GM21528 (cell line): ENCODE data around the gene PTGS1.
"Not testable (repeated sequence)": the region's sequence is repeated elsewhere in the genome, so short reads cannot be mapped to it uniquely, and the experiment has no call there.

Source experiments
- ATAC-seq: cut with Tn5 transposase; IDR thresholded peaks from one replicate; pipeline ENCODE4 v1.9.1; 2021; ENCODE audit warnings: mild to moderate bottlenecking, moderate library complexity; ENCODE audit not compliant: unreplicated experiment, low FRiP score

PTGS1 gene

GRCh38 chr9:122346478-122347347, 24.1 kb upstream of the PTGS1 start:
- no peak for ATAC-seq

DNA sequence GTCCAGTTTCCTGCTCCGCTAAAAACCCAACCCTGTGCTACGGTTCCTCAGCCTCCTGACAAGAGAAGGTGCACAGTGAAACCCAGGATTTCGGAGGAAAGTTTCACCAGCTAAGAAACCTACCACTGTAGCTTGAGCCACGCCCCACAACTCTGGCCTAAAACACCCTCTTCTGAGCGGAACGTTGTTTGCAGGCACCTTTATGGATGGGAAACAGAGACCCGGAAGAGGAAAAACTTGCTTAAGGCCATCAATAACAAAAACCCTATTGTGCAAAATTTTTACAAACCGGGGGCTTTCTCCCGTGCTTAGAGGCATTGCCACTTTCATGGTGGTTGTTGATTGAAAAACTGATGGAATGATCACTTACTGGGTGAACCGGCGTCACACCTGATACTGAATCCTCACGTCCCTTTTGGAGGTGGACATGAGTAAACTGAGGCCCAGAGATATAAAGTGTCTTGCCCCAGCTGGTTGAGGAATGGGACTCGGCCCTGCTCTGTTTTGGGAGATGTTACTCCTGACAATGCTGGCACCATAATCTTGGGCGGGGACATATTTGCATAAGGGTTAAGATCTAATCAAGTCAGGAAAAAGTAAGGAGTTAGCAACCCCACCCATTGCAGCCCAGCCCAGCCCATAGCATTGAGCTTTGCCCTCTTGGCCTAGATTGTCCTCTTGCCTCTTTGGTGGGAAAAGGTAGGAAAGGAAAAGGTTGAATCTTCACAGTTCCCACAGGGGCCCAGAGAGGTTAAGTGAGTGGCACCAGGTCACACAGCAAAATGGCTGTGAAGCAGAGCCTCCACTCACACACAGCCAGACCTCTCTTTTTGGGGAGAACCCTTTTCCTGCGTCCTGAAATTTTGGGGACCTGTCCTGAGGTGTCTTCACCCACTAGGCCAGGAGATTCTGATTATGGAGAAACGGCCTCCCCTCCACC, 23.2 kb upstream of the PTGS1 start:
- no peak for ATAC-seq

GRCh38 chr9:122348288-122348777, 22.5 kb upstream of the PTGS1 start:
- ATAC-seq: no peak

- ATAC-seq: no peak
Measured at GRCh38 chr9:122348791-122349190, 22.0 kb upstream of the PTGS1 start.

GRCh38 chr9:122349201-122349600, 21.6 kb upstream of the PTGS1 start:
- no peak for ATAC-seq

DNA sequence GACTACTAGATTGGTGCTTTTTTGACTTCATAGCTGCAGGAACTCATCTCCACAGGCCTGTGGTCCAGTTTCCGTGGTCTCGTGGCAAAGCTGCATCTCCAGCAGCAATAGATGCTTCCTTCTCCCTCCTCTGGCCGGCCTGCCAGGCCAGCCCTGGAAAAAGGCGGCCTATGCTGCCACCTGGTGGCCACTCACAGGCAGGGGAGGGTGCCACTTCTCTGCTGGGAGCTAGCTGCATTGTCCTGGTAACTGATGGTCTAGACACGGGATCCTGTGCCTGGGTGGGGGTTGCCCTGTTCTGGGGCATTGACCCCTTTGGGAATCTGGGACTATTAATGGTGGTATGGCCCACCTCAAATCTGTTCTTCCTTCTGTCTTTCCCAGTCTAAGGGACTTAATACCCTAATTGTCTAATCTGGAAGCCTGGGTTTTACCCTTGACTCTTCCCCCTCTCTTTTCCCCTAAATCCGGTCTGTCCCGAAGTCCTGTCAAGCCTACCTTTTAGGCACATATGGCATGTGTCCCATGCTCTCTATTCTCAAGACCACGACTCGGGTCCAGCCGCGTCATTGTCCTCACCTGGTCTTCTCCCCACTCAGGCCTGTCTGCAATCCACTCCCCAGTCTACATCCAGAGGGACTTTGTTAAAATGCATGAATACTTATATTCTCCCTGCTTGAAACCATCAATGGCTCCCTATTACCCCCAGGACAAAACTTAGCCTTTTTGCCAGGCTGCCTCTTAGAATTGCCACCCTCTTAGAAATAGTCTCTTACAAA, 20.1 kb upstream of the PTGS1 start:
- ATAC-seq: no peak

DNA sequence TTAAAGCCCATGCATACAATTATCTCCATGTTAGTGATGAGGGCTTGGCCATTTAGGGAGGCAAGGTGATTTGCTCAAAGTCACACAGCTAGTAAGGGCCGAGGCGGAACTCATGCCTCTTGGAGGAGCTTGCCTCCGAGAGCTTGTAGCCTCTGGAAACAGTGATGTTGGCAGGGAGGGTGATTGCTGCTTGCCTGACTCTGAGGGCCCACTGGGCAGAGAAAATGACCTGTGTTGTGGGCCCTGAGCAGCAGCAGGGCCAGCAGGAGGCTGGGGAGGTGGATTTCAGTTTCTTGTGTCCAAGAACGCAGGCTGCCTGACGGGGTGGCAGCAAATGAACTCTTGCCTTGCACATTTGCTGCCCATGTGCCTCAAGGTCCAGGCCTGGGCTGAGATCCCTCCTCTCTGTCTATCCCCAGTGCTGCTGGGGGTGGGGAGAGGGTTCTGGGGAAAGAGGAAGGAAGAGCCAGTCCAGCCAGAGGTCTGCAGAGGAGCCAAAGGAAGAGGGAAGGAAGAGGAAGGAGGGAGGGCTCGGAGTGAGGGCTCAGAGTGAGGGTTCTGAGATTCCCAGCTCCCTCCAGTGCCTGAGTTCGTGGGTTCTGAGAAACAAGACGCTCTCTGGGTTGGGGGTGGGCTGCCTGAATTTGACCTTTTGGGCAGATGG, 16.2 kb upstream of the PTGS1 start:
- ATAC-seq: no peak

GRCh38 chr9:122355336-122355875, 15.4 kb upstream of the PTGS1 start:
- no peak for ATAC-seq

- no peak for ATAC-seq
Measured at GRCh38 chr9:122356627-122357026, 14.2 kb upstream of the PTGS1 start.

- no peak for ATAC-seq
Measured at GRCh38 chr9:122360891-122361290, 9.9 kb upstream of the PTGS1 start.

DNA sequence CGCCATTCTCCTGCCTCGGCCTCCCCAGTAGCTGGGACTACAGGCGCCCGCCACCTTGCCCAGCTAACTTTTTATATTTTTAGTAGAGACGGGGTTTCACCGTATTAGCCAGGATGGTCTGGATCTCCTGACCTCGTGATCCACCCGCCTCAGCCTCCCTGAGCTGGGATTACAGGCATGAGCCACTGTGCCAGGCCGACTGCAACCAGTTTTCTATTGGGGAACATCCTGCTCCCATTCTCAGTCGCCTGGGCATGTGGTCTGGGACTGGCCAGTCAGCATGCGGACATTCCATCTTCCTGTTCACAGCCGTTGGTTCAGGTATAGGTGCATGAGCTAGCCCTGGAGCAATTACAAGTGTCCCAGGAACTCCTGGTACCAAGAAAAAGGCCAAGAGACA, 7.7 kb upstream of the PTGS1 start:
- ATAC-seq: not testable (repeated sequence)

DNA sequence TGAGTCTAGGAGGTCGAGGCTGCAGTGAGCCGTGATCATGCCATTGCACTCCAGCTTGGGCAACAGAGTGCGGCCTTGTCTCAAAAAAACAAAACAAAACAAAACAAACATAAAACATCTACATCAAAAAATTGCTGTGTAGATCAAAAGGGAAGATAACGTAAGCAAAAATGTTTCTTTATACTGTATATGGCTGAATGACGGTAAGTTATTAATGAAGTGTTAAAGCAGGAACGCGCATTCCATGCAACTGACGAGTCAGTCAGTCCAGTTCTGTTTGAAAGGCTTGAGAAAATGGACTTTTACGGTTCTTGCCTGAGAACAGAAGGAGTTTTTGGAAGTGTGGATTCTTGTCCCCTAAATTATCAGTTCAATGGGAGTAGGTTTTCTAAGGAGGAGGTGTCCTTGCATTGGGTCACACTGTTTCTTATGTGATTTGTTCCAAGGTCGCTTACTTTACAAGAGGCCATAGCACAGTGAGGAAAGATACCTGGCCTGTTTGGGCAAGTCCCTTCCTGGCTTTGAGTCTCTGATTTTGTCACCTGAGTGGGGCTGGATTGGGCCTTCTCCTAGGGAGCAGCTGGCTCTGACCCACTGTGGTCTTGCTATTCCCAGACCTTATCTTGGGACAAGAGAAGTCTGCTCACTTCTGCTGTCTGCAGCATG, 6.6 kb upstream of the PTGS1 start:
- no peak for ATAC-seq

- ATAC-seq: no peak
Measured at GRCh38 chr9:122364783-122365150, 6.1 kb upstream of the PTGS1 start.

- ATAC-seq: no peak
Measured at GRCh38 chr9:122366074-122366660, 4.7 kb upstream of the PTGS1 start.

GRCh38 chr9:122367065-122367464, 3.8 kb upstream of the PTGS1 start:
- ATAC-seq: no peak

DNA sequence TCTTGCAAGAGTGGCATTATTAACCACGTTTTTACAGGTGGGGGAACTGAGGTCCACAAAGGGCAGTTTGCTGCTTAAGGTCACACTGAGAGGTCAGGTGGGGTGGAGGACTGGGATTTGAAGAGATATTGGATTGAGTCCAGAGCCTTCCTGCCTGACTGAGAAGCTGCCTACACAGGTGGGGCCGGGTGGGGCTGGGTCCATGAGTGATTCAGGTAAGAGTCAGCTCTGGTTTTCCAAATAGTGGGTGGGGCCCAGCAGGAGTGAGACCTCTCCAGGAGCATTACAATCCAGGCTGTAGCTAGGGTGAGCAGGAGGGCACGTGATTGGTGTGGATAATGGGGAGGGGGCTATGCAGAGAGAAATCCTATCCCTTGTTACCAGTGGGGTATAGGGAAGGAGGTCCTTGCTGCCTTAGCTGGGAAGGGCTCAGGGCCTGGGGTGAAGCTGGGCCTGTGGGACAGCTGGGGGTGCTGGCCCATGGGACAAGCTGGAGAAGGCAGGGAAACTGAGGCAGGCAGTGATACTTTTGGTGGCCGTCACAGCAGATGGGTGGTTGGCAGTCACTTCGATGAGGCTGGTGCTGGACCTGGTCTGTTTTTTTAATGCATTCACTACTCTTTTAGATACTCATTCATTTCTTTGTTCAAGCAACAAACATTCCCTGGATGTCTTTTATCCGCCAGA, 2.9 kb upstream of the PTGS1 start:
- no peak for ATAC-seq

- ATAC-seq: no peak
Measured at GRCh38 chr9:122368642-122369041, 2.2 kb upstream of the PTGS1 start.

DNA sequence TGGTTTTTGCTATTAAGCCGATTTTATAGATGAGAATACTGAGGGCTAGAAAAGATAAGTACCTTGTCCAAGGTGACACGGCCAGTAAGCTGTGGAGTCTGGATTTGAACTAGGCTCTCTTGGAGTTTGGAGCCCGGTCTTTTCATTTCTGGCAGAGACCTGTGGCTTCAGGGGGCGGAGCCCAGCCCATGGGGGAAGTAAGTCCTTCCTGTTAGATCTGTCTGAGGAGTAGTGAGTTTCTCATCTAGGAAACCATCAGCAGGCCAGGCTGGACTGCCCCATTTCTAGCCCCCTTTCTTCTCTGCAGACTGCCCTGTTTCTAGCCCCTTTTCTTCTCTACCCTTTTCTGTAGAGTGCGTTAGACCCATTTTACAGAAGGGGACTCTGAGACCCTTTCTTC, 521 bp upstream of the PTGS1 start:
- peak; percentile 33 for ATAC-seq
